ENCODE results near the gene SMIM24.
"Not testable (repeated sequence)": the region's sequence is repeated elsewhere in the genome, so short reads cannot be mapped to it uniquely, and the experiment has no call there.

Gene SMIM24

DNA sequence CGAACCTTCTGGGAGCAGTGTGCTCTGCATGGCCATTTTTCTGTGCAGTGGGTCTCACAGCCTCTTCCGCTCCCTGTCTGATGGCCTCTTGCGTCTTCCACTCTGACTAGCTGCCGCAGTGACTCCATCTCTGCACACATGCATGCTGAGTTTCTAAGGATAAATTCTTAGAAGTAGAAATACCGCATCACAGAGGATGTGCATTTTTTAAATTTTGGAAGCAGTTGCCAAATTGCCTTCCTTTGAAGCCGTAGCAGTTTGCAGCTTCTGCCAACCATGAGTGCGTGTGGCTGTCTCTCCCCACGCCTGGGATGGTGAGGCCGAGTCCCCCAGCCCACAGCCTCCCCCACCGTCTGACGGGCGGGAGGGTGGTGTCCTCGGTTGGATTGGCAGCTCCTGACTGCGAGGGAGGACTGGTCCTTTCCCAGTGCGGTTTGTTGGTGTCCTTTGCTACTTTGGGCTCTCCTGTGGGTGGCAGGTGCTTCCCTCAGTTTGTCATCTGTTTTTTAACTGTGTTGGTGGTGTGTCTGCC, 35.6 kb upstream of the SMIM24 start:
- no peak overlapping the region for H3K4me3 ChIP-seq (ENCODE audit: low read depth, low read length)

DNA sequence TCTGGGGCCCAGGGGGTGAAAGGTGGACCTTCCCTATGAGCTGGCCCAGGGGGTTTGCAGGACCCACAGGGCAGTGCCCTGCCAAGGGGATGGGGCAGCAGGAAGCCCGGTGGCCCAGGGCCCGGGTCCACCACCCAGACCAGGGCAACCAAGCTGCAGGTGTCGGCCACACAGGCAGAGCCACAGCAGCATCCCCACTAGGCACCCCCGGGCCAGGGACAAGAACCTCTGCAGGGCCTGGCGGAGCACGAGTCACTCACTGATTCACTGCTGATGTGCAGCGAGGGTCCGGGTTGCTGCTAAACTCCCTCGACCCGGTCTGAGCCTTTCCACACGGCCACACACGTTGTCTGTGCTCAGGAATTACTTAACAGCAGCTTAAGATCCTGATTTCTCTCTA, 34.6 kb upstream of the SMIM24 start:
- no peak overlapping the region for H3K4me3 ChIP-seq (ENCODE audit: low read depth, low read length)

DNA sequence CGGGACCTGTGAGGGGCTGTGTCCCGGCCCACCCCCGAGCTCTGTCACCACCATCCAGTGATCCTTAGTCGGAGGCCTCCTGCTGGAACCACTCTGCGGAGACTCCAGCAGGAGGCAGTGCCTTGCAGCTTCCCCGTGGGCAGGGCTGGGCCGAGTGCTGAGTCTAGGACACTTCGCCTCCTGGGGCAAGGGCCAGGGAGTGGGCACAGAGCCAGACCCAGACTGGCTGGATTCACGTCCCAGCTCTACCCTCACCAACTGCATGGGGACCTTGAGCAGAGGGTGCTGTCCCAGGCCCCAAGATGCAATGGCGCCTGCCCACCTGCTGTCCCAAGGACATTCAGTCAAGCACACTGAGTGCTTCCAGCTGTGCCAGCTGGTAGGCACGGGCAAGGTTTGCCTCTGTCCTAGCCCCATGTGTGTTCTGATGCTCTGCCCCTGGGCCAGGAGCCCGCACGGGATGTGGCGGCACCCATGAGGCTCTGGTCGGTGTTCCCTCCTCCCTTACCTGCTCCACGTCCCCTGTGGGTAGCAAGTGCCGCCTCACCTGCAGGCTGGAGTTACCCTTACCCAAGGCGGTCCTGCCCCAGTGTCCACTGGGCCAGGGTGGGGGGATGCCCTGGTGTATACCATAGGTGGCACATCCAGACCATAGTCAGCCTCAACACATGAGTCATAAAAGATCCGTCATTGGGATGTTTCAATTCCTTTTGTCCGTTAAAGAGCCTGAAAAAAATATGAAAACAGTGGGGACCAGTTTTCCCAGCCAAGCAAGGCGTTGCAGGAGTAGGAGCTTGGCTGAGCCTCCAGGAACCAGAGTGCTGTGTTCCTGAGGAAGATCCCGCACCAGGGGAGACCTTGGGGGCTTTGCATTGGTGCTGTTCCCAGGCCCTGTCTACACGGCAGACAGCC, 33.2 kb upstream of the SMIM24 start:
- no peak overlapping the region for H3K4me3 ChIP-seq (ENCODE audit: low read depth, low read length)

DNA sequence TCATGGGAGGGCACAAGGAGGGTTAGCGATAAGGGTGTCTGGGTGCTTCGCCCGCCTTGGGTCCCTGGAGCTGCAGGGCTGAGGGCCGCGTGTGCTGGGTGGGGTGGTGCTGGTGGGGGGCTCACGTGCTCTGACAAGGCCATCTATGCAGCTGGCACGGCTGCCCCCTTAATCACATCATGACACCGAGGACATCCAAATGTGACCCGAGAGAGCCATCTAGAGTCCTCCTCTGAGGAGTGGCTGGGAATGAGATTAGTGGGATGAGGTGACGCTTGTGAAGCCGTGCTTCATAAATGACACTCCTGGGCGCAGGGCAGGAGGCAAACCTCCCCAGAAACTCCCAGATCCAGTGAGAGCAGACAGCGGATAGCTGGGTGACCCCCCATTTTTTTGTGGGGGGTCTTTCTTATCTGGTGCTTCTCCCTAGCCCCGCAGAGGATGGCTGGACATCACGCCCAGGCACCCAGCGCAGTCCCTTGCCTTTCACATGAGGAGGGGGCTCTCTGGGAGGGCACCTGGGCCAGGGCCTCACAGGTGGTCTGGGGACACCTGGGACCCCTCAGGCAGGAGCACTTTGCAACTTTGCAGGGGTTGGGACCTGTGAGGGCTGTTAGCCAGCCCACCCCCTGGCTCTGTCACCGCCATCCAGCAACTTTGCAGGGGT, 32.4 kb upstream of the SMIM24 start:
- no peak overlapping the region for H3K4me3 ChIP-seq (ENCODE audit: low read depth, low read length)

DNA sequence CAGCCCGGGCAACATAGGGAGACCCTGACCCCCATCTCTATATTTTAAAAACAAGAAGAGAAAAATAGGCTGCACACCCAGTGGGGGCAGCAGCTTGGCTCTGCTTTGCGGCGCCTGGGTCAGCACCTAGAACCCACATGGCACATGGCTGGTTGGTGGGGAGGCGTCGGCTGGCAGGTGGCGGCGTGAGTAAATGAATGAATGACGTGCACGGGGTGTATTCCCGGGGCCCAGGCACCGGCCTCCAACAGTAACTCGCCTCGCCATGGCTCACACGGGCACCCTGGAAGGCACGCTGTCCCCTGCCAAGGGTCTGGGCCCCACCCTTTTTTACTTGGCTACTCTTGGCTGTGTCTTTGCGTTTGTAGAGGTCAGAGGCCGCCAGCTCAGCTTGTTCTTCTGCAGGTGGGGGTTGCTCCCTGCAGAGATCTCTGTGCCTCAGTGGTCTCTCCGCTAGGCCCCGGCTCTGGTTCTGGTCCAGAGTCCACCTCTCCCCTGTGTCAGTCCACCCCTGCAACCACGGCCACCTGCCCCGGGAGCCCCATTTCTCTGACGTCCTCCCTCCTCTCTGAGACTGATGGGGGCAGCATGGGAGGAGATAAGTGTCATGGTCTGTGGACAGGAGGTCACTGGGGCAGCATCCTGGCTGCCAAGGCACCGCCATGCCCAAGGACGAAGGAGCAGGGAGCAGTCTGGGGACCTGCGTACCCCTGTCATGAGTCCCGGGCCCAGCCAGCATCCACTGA, 31.4 kb upstream of the SMIM24 start:
- H3K4me3 ChIP-seq (ENCODE audit: low read depth, low read length): no peak overlapping the region

DNA sequence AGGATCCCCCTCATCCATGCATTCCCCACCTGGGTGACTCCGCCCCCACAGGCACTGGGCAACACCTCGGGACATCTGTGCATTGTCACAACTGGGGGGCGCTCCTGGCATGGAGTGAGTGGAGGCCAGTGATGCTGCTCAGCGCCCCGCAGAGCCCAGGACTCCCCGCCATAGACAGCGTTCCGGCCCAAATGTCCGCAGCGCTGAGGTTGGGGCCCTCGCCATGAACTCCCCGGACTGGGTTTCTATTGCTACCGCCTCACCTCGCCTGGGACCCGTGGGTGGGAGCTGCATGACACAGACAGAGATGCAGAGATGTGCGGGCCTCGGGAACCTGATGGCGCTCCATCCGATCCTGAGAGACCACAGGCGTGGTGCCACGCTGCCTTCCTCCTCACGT, 30.4 kb upstream of the SMIM24 start:
- no peak overlapping the region for H3K4me3 ChIP-seq (ENCODE audit: low read depth, low read length)

DNA sequence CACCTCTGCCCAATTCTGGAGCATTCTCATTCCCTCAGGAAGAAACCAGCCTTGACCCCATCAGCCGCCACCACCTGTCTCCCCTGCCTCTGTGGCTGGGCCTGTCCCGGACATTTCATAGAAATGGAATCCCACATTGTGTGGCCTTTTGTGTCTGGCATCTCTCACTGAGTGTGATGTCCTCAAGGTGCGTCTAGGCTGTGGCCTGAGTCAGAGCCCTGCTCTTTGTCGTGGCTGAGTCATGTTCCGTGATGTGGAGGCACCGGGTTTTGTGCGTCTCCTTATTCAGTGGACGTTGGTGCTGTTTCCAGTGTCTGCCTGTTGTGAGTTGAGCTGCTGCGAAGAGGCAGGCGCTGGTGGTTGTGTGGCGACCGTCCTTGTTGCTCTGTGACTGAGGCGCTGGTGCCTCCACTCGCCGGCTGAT, 29.3 kb upstream of the SMIM24 start:
- H3K4me3 ChIP-seq (ENCODE audit: low read depth, low read length): no peak overlapping the region

DNA sequence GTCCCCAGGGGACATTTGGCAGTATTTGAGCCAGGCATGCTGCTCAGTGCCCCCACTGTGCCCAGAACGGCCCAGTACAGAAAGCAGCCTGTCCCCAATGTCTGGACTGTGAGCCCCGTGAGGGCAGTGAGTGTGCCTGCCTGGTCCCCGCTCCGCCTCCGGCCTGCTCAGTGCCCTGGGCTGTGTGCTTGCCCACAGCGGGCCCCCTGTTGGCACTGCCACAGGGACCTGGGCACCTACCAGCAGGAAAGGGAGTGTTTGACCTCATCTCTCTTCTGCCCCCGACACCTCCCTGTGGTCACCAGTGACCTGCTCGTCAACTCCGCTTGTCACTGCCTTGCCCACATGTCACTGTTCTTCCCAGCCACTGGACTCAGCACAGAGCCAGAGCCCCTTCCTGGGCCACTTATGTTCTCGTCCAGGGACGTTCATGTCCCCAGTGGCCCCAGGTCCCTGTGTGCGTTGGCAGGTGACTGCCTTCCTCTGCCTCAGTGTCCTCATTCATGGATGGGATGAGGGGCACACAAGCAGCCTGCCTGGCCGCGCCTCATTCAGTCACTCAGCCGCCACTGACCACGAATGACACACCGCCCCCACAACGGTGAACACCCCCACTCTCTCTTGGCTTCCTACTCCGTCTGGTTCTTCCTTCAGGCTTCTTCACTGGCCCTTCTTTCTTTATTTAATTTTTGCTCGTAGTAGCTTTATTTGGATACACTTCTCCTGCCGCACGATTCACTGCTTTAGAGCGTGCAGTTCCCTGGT, 28.6 kb upstream of the SMIM24 start:
- no peak overlapping the region for H3K4me3 ChIP-seq (ENCODE audit: low read depth, low read length)

DNA sequence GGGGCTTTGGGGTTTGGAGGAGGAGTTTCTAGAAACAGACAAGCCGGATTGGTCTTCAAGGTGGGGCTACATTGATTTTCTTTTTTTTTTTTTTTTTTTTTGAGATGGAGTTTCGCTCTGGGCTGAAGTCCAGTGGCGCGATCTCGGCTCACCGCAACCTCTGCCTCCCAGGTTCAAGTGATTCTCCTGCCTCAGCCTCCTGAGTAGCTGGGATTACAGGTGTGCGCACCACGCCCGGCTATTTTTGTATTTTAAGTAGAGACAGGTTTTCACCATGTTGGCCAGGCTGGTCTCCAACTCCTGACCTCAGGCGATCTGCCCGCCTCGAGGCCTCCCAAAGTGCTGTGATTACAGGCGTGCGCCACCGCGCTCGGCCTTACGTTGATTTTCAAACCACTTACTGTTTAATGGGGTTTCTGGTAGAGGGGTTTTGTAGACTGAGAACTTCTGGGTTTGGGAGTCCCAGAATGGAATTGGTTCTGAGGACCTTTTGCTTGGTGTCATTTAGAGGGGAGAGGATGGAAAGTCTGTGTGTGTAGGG, 27.9 kb upstream of the SMIM24 start:
- H3K4me3 ChIP-seq (ENCODE audit: low read depth, low read length): not testable (repeated sequence)

DNA sequence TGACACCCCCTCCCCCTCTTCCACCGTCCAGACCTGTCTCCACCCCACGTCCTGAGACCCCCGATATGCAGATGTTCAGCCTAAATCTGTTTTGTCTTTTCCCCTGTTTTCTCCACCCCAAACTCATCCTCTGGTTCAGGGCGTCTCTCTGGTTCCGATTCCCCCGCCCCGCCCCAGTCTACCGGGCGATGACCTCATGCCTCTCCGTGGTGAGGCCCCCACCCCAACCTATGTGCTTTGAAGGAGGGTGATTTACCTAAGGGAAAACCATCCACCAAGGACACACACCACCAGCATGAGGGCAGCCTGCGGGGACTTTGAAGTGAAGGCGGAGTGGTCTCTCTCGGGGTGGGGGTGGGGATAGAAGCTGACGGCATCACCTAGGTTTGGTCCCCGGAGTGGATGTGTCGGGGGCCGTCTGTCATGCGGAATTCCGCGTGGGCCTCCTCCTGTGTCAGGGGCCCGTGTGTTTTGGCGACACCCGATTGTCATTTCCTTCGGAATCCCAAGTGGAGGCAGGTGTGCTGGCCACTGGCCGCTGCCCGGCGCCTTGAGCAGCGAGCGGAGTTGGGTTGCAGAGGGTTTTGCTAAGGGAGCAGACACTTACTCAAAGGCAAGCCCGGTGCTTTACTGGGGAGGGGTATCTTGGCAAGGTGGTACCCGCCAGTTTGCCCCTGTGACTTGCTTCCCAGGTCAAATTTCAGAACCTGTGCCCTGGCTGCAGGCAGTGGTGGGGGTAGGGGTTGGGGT, 27.2 kb upstream of the SMIM24 start:
- peak overlapping the region; percentile 69 for H3K4me3 ChIP-seq (ENCODE audit: low read depth, low read length)

DNA sequence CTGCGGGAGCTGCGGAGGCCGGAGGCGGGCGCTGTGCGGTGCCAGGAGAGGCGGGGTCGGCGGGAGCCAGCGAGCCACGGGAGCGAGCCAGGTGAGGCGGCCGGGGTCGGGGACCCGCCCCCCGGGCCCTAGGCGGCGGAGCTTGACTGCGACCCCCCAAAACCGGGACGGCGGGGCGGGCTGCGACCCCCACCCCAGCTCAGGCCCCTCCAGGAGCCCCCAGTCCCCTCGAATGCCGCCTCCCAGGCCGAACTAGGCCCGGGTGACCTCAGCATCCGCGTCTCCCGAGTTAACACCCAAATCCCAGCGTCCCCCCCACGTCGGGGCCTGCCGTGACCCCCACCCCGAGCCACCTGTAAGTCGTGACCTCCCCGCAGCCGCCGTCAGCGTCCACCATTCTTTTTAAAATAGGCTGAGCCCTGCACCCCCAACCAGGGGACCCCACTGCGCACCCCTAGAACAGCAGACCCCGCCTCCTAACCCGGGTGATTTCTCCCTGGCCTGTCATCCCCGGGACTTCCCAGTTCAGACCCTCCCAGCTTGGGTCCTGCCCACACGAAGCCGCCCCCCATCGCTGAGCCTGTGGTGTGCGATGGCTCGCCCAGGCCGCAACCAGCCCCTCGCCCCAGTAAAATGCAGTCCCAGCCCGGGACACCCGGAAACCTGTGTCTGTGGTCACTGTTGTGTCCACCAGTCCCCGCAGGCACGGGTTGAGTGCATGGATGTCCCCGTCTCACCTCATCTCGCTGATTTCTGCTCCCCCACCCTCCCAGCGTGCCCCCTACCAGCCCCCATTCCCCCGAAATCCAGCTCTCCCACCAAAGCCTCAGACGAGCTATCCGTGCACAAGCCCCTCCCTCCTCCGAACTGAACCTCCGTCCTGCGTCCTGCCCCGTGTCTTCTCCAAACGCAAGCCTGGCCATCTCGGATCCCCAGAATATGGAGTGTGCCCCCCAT, 26.3 kb upstream of the SMIM24 start:
- H3K4me3 ChIP-seq (ENCODE audit: low read depth, low read length): peak overlapping the region; percentile 69

DNA sequence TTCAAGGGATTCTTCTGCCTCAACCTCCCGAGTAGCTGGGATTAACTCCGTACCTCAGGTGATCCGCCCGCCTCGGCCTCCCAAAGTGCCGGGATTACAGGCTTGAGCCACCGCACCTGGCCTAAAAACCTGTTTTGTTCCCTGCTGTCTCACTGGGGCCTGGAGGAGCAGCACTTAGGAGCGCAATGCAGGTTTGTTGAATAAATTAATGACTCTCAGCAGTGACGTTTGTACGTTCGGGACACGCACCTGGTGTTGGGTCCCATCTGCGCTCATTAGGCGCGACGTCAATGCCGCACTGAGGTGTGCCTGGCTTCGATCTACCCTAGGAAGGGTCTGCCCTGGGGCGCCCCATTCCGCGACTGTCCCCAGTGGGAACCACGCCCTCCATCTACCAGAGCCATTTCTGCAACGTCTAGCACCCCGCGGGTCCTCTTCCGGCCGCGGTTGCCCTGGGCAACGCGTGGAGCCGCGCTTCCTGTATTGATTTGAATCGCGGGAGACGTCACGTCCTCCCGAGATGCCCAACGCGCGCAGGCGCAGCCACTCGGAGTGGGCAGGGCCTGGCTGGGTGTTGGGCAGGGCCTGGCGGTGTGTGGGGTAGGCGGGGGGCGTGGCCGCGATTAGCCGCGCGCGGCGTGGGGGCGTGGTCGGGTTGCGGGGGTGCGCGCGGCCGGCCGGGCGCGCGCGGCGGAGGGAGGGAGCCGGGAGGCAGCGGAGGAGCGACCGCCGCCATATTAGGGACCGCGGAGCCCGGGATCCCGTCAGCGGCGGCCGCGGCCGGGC, 25.5 kb upstream of the SMIM24 start, which contains the start of gene FZR1:
FZR1 (plus strand) TSS at position 714 of the 786 bp plus-strand sequence. CDS start 16,679 bp downstream, outside the sequence.
- peak within 1 kb of the TSS; percentile 69 for H3K4me3 ChIP-seq (ENCODE audit: low read depth, low read length)

DNA sequence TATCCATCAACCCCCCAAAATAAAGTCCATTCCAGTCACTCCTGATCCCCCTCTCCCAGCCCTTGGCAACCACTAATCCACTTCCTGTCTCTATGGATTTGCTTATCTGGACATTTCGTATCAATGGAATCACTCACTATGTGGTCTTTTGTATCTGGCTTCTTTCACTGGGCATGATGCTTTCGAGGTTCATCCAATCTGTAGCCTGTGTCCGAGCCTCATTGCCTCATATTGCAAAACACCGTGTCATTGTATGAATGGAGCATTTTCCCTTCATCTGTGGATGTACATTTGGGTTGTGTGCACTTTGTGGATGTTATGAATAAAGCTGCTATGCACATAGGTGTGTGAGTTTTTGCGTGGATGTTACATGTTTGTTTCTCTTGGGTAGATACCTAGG, 24.4 kb upstream of the SMIM24 start:
- H3K4me3 ChIP-seq (ENCODE audit: low read depth, low read length): no peak overlapping the region

DNA sequence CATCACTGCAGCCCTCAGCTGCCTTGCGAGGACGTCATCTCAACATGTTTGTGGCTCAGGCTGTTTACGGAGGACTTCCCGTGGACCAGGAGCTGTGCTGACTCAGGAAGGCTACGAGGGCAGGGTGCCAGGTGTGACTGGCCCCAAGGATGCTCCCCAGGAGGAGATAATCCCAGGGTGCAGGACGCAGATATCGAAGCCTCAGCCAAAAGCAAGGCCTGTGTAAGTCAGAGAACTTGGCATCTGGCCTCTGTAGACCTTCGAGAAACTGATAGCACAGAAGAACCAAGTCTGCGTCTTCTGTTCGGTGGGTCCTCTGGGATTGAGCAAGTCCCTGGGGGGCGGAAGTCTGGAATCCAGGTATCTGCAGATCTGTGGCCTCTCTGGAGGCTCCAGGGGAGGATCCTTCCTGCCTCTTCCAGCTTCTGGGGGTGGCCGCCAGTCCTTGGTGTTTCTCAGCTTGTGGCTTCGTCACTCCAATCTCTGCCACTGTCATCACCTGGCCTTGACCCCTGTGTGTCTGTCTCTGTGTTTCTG, 22.8 kb upstream of the SMIM24 start:
- H3K4me3 ChIP-seq (ENCODE audit: low read depth, low read length): no peak overlapping the region

DNA sequence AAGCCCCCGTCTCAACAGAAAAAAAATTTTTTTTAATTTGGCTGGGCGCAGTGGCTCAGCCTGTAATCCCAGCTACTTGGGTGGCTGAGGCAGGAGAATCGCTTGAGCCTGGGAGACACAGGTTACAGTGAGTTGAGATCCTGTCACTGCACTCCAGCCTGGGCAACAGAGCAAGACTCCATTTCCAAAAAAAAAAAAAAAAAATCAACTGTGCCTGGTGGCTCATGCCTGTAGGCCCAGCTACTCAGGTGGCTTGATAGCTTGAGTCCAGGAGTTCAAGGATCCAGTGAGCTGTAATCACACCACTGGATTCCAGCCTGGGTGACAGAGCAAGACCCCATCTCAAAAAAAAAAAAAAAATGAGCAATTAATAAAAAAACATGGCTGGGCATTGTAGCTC, 21.5 kb upstream of the SMIM24 start:
- no peak overlapping the region for H3K4me3 ChIP-seq (ENCODE audit: low read depth, low read length)

DNA sequence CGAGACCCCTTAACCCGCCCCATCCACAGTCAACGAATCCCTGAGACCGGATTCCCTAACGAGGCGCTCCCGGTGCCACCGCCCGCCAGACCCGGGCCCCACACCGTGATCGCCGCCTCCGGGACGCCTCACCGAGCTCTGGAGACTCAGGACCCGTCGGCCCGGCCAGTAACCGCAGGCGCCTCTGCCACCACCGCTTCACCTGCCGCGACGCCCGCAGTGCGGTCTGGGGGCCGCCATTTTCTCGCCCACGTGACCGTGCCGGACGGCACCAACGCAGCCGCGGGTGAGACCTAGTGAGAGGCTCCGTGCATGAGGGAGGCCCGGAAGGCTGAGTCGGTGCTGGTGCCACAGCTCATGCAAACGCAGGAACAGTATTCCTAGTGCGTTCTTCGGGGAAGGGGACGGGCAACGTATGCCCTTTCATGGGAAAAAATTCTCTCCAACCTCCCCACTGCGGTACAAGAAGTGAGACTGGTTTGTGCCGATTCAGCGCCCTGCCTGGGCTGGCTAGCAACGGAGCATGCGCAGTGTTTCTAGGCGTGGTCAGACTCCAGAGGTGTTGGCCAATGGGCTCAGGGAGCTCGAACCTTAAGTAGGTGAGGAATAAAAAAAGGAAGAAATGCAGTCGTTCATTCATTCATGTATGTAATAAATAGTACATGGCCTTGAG, 20.2 kb upstream of the SMIM24 start, which contains the start of gene DOHH:
DOHH (minus strand) TSS at position 246 of the 673 bp plus-strand sequence. CDS start 3,860 bp downstream, outside the sequence.
- H3K4me3 ChIP-seq (ENCODE audit: low read depth, low read length): peak within 1 kb of the TSS; percentile 99
